ENCODE measurements around the gene ADCY9. TPM values are rescaled to one million over a fixed set of nuclear protein-coding genes. Genes with fewer than 3 reads are reported as not detected.

Gene ADCY9
- total RNA-seq, 1 experiment from 2014 or later: 11.5 TPM

- no peak for TF ChIP-seq FOXK1 (CRISPR knock-in tag; IDR thresholded peaks at IDR 0.05)
- TF ChIP-seq FOXP4 (CRISPR knock-in tag; IDR thresholded peaks at IDR 0.05): no peak
- TF ChIP-seq ZNF396 (CRISPR knock-in tag; IDR thresholded peaks at IDR 0.05; ENCODE audit: borderline replicate concordance): no peak
- no peak for TF ChIP-seq ZNF317 (CRISPR knock-in tag; IDR thresholded peaks at IDR 0.05; ENCODE audit: borderline replicate concordance, low read depth)
- no peak for TF ChIP-seq AR (CRISPR knock-in tag; IDR thresholded peaks at IDR 0.05)
Observed at GRCh38 chr16:4028144-4028543, 88.1 kb downstream of the ADCY9 start (continued).

DNA sequence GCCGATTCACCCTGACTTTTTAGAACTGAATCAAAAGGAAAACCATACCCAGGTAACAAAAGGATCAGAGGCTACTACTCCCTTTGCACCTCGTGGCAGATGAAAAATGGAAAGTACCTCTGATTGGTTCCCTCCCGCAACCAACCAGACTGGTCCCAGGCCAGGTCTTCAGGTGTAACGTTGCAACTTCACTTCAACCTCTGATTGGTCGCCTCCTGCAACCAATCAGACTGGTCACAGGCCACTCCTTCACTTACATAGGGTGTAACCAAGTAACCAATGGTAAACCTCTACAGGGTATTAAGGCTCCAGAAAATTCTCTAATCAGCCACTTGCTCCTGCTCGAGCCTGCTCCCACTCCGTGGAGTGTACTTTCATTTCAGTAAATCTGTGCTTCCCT, 89.4 kb downstream of the ADCY9 start:
- Mint-ChIP-seq H3K36me3 (peaks cover 5% of the 10 kb centered on the region), H3K4me1 (peaks cover 22% of the 10 kb centered on the region), H3K4me3 (no peak overlapping the region), H3K9me3 (peaks cover 10% of the 10 kb centered on the region), H3K27me3 (ENCODE audit: low read depth) (no peaks in the 10 kb centered on the region), H3K27ac (no peak overlapping the region)
- POLR2A ChIA-PET: no interaction called here
- DNase-seq (ENCODE audit: low spot score) (no peak), ATAC-seq (peak; percentile 82)
- peak; percentile 53 for TF ChIP-seq NFYB (CRISPR knock-in tag; conservative IDR thresholded peaks at IDR 0.05; ENCODE audit: low read depth)
- no peak for TF ChIP-seq ZNF219 (CRISPR knock-in tag; IDR thresholded peaks at IDR 0.05; ENCODE audit: borderline replicate concordance)
- CTCF ChIA-PET: interaction anchor here (0.6 kb wide), 2 partner anchors 13 to 15 kb away, joined by 3 read pairs; no protein-coding TSS in a partner anchor

GRCh38 chr16:4025428-4025827, 90.8 kb downstream of the ADCY9 start:
- TF ChIP-seq, protein P1, sequence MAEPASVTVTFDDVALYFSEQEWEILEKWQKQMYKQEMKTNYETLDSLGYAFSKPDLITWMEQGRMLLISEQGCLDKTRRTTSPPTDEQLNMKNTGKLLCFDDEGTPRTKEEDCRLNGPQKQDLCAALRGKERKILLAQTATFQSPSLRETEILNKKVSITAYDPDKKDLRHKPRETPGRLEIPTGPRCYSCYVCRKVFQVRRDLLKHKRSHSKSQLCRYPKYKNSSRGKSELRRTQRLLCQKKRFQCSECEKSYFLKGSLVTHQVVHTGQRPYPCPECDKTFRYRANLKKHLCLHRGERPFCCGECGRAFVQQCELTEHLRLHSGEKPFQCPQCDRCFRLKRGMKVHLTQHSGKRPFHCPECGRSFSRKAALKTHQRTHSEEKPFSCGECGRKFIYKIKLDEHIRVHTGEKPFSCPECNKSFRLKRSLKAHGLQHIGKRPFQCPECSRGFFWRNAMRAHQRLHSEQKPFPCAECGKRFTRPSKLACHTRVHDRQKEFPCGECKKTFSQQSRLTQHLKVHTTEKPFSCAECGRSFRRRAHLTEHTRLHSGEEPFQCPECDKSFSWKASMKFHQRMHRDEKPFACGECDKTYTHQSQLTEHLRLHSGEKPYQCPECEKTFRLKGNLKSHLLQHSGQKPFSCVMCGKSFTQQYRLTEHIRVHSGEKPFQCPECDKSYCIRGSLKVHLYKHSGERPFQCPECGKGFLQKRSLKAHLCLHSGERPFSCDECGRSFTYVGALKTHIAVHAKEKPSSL (CRISPR knock-in tag; conservative IDR thresholded peaks at IDR 0.05): no peak
- no peak for TF ChIP-seq ZNF317 (CRISPR knock-in tag; IDR thresholded peaks at IDR 0.05; ENCODE audit: borderline replicate concordance, low read depth)
- no peak for TF ChIP-seq ELF4 (CRISPR knock-in tag; IDR thresholded peaks at IDR 0.05; ENCODE audit: low read depth)
- no peak for TF ChIP-seq IRF2 (CRISPR knock-in tag; IDR thresholded peaks at IDR 0.05; ENCODE audit: borderline replicate concordance, low read depth)
- TF ChIP-seq, protein P2, sequence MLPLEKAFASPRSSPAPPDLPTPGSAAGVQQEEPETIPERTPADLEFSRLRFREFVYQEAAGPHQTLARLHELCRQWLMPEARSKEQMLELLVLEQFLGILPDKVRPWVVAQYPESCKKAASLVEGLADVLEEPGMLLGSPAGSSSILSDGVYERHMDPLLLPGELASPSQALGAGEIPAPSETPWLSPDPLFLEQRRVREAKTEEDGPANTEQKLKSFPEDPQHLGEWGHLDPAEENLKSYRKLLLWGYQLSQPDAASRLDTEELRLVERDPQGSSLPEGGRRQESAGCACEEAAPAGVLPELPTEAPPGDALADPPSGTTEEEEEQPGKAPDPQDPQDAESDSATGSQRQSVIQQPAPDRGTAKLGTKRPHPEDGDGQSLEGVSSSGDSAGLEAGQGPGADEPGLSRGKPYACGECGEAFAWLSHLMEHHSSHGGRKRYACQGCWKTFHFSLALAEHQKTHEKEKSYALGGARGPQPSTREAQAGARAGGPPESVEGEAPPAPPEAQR (CRISPR knock-in tag; IDR thresholded peaks at IDR 0.05): no peak
- no peak for TF ChIP-seq CBFB (CRISPR knock-in tag; IDR thresholded peaks at IDR 0.05; ENCODE audit: low read depth)
- TF ChIP-seq TP53 (CRISPR knock-in tag; IDR thresholded peaks at IDR 0.05): no peak
- TF ChIP-seq, protein P3, sequence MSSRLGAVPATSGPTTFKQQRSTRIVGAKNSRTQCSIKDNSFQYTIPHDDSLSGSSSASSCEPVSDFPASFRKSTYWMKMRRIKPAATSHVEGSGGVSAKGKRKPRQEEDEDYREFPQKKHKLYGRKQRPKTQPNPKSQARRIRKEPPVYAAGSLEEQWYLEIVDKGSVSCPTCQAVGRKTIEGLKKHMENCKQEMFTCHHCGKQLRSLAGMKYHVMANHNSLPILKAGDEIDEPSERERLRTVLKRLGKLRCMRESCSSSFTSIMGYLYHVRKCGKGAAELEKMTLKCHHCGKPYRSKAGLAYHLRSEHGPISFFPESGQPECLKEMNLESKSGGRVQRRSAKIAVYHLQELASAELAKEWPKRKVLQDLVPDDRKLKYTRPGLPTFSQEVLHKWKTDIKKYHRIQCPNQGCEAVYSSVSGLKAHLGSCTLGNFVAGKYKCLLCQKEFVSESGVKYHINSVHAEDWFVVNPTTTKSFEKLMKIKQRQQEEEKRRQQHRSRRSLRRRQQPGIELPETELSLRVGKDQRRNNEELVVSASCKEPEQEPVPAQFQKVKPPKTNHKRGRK (CRISPR knock-in tag; IDR thresholded peaks at IDR 0.05; ENCODE audit: borderline replicate concordance): no peak
- TF ChIP-seq, protein P4, sequence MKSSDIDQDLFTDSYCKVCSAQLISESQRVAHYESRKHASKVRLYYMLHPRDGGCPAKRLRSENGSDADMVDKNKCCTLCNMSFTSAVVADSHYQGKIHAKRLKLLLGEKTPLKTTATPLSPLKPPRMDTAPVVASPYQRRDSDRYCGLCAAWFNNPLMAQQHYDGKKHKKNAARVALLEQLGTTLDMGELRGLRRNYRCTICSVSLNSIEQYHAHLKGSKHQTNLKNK (CRISPR knock-in tag; IDR thresholded peaks at IDR 0.05): no peak
- no peak for TF ChIP-seq HMGA2 (CRISPR knock-in tag; IDR thresholded peaks at IDR 0.05)
- TF ChIP-seq, protein P5, sequence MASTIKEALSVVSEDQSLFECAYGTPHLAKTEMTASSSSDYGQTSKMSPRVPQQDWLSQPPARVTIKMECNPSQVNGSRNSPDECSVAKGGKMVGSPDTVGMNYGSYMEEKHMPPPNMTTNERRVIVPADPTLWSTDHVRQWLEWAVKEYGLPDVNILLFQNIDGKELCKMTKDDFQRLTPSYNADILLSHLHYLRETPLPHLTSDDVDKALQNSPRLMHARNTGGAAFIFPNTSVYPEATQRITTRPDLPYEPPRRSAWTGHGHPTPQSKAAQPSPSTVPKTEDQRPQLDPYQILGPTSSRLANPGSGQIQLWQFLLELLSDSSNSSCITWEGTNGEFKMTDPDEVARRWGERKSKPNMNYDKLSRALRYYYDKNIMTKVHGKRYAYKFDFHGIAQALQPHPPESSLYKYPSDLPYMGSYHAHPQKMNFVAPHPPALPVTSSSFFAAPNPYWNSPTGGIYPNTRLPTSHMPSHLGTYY (CRISPR knock-in tag; IDR thresholded peaks at IDR 0.05): no peak
- TF ChIP-seq ESRRA (CRISPR knock-in tag; IDR thresholded peaks at IDR 0.05; ENCODE audit: borderline replicate concordance): no peak
- TF ChIP-seq ATF3 (CRISPR knock-in tag; conservative IDR thresholded peaks at IDR 0.05): no peak
- DNase-seq (ENCODE audit: low spot score) (no peak), ATAC-seq (no peak)
- no peaks in the 10 kb centered on the region for H3K27me3 Mint-ChIP-seq (ENCODE audit: low read depth)
- no peak overlapping the region for H3K4me3 Mint-ChIP-seq
- H3K4me1 Mint-ChIP-seq: peaks cover 31% of the 10 kb centered on the region
- ChIA-PET POLR2A (no interaction called here), CTCF (interaction anchor here (1.3 to 1.5 kb wide), 2 partner anchors 229 to 237 kb away, joined by 4 read pairs; no protein-coding TSS in a partner anchor)
- H3K27ac Mint-ChIP-seq: no peak overlapping the region
- H3K9me3 Mint-ChIP-seq: peaks cover 10% of the 10 kb centered on the region
- peaks cover 5% of the 10 kb centered on the region for H3K36me3 Mint-ChIP-seq
